HL-60 (cell line): ENCODE data around the gene STIMATE.

ENCODE experiments used
- GABPA ChIP-seq: IDR thresholded peaks from 2 replicates; pipeline ENCODE4 v1.6.1; 2012; ENCODE audit warnings: low read depth
- POLR2AphosphoS5 ChIP-seq: IDR thresholded peaks from 2 replicates; pipeline ENCODE4 v1.6.1; 2012; ENCODE audit warnings: low read depth
- TF ChIP-seq, protein P1 (sequence below): IDR thresholded peaks from one replicate; pipeline ENCODE4 v1.5.1; 2011; ENCODE audit warnings: low read length, control low read depth, inconsistent platforms; ENCODE audit not compliant: insufficient read depth
- TF ChIP-seq, protein P2 (sequence below): IDR thresholded peaks from 2 replicates; pipeline ENCODE4 v1.6.1; 2012; ENCODE audit warnings: low read depth; ENCODE audit not compliant: insufficient replicate concordance

DNA sequence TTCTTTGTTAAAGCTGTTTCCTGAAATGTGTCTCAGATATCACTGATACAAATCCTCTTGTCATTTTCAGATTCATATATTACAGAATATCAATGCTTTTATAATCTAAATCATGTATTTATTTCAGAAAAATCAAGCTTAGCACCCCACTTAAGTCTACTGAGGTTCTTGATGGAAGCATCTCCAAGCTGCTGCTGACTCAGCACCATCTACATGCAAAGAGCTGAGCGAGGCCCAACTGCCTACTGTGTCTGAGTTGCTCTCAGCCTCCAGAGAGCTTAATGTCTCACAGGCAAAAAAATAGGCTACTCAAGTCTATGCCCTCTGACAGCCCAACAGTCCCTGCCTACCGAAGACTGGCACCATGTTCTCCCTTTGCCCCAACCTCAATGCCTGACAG is 29.2 kb upstream of the STIMATE start:
- TF ChIP-seq, protein P1, sequence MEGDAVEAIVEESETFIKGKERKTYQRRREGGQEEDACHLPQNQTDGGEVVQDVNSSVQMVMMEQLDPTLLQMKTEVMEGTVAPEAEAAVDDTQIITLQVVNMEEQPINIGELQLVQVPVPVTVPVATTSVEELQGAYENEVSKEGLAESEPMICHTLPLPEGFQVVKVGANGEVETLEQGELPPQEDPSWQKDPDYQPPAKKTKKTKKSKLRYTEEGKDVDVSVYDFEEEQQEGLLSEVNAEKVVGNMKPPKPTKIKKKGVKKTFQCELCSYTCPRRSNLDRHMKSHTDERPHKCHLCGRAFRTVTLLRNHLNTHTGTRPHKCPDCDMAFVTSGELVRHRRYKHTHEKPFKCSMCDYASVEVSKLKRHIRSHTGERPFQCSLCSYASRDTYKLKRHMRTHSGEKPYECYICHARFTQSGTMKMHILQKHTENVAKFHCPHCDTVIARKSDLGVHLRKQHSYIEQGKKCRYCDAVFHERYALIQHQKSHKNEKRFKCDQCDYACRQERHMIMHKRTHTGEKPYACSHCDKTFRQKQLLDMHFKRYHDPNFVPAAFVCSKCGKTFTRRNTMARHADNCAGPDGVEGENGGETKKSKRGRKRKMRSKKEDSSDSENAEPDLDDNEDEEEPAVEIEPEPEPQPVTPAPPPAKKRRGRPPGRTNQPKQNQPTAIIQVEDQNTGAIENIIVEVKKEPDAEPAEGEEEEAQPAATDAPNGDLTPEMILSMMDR: no peak
- TF ChIP-seq POLR2AphosphoS5: no peak
- TF ChIP-seq, protein P2, sequence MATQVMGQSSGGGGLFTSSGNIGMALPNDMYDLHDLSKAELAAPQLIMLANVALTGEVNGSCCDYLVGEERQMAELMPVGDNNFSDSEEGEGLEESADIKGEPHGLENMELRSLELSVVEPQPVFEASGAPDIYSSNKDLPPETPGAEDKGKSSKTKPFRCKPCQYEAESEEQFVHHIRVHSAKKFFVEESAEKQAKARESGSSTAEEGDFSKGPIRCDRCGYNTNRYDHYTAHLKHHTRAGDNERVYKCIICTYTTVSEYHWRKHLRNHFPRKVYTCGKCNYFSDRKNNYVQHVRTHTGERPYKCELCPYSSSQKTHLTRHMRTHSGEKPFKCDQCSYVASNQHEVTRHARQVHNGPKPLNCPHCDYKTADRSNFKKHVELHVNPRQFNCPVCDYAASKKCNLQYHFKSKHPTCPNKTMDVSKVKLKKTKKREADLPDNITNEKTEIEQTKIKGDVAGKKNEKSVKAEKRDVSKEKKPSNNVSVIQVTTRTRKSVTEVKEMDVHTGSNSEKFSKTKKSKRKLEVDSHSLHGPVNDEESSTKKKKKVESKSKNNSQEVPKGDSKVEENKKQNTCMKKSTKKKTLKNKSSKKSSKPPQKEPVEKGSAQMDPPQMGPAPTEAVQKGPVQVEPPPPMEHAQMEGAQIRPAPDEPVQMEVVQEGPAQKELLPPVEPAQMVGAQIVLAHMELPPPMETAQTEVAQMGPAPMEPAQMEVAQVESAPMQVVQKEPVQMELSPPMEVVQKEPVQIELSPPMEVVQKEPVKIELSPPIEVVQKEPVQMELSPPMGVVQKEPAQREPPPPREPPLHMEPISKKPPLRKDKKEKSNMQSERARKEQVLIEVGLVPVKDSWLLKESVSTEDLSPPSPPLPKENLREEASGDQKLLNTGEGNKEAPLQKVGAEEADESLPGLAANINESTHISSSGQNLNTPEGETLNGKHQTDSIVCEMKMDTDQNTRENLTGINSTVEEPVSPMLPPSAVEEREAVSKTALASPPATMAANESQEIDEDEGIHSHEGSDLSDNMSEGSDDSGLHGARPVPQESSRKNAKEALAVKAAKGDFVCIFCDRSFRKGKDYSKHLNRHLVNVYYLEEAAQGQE: no peak
- no peak for TF ChIP-seq GABPA
